AG04449 (cell line): ENCODE results near the gene CRADD.

ENCODE experiments used
- CTCF ChIA-PET: fragments of 350-600 bp; formaldehyde crosslinking; extraction: SDS; loops from one replicate; lab custom pipeline; 2021; ENCODE audit warnings: antibody characterized with exemption; lab: Yijun Ruan, JAX
- POLR2A ChIA-PET: fragments of 400-600, 350-600 bp; formaldehyde crosslinking; extraction: SDS; loops from one replicate; lab custom pipeline; 2020; ENCODE audit warnings: antibody characterized with exemption, inconsistent platforms; lab: Yijun Ruan, JAX
- DNase-seq: peaks from one replicate; pipeline ENCODE4 v3.0.0-alpha.2; 2010; ENCODE audit warnings: low read depth, low spot score
- H3K4me3 ChIP-seq: 2 replicates; pipeline ENCODE4 v1.5.1; 2011; ENCODE audit warnings: low read depth, mild to moderate bottlenecking, control low read depth, low read length
- TF ChIP-seq, protein P1 (sequence below): IDR thresholded peaks from one replicate; pipeline ENCODE4 v1.5.1; 2011; ENCODE audit warnings: mild to moderate bottlenecking, moderate library complexity, low read length, control low read depth, inconsistent platforms; ENCODE audit not compliant: insufficient read depth; ENCODE audit errors: missing control alignments

CRADD gene

DNA sequence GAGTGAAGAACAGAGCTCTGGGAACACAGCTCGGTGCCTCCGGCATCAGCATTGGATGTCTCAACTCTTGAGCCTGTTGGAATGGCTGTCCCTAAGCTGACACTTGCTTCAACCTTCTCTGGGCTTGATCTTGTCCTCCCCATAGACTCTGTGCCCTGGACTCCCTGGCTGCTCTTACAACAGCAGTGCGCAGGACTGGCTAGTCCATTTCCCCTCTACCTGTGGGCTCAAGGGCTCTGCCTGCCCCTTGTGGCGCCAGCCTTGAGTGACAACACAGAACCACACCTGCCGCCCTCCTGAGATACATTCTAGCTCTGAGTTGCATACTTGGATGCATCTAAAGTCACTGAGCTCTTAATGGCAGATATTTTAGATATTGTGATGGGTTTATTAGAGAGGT is 6.2 kb downstream of the CRADD start:
- POLR2A ChIA-PET, result no interaction called here
- TF ChIP-seq, protein P1, sequence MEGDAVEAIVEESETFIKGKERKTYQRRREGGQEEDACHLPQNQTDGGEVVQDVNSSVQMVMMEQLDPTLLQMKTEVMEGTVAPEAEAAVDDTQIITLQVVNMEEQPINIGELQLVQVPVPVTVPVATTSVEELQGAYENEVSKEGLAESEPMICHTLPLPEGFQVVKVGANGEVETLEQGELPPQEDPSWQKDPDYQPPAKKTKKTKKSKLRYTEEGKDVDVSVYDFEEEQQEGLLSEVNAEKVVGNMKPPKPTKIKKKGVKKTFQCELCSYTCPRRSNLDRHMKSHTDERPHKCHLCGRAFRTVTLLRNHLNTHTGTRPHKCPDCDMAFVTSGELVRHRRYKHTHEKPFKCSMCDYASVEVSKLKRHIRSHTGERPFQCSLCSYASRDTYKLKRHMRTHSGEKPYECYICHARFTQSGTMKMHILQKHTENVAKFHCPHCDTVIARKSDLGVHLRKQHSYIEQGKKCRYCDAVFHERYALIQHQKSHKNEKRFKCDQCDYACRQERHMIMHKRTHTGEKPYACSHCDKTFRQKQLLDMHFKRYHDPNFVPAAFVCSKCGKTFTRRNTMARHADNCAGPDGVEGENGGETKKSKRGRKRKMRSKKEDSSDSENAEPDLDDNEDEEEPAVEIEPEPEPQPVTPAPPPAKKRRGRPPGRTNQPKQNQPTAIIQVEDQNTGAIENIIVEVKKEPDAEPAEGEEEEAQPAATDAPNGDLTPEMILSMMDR, result no peak
- CTCF ChIA-PET, result no interaction called here
- H3K4me3 ChIP-seq, result no peak overlapping the region
- DNase-seq, result no peak

DNA sequence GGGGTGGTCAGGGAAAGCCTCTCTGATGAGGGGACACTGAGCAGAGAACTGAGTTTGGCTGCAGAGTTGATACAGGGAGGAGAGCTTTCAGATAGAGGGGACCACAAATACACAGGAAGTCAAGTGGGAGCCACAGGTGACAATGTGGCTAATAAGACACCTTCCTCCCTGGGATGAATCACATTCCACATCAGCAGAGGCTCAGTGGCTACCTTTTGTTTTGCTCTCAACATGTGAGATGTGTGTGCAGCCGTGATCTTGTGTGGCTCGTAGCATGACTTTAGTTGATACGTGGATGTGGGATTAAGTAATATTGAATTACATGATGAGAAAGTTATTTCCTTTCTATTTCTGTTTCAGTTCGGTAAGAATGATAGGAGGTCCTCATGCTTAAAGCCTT is 7.5 kb downstream of the CRADD start:
- POLR2A ChIA-PET, result no interaction called here
- CTCF ChIA-PET, result no interaction called here
- no peak overlapping the region for H3K4me3 ChIP-seq
- TF ChIP-seq, protein P1, result no peak
- no peak for DNase-seq

DNA sequence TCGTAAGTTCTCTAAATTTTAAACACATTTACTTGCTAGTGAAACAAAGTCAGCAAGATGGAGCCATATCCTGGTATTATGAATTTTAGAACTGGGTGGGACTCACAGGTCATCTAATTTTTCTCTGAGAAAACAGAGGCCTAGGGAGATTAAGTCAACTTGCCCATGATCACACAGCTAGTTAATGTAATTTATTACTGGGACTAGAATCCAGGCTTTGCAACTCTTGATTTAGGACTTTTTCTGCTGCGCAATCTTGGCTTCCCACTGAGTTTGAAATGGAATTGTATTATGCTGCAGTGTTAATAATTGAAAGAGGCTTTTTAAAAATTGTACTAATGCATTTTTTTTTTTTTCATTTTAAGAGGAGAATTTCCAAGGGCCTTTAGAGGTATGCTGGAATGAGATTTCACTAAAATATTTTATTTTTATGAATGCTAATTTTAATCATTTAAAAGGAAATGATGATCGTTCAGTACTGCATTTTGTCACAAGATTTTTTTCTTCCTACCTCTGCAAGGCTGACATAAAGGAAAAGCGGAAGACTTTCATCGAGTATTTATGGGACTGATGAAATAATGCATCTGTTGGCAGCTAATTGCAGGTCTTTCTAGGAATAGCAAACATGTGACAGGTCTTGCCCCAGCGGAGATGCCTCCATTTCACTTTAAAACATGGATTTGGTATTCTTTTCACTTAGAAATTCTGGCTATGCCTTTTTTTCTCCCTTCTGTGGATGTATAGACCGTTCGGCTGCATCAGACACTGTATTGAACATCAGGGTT is 9.6 kb downstream of the CRADD start:
- CTCF ChIA-PET, result no interaction called here
- no peak overlapping the region for H3K4me3 ChIP-seq
- POLR2A ChIA-PET, result no interaction called here
- no peak for DNase-seq
- TF ChIP-seq, protein P1, result no peak

DNA sequence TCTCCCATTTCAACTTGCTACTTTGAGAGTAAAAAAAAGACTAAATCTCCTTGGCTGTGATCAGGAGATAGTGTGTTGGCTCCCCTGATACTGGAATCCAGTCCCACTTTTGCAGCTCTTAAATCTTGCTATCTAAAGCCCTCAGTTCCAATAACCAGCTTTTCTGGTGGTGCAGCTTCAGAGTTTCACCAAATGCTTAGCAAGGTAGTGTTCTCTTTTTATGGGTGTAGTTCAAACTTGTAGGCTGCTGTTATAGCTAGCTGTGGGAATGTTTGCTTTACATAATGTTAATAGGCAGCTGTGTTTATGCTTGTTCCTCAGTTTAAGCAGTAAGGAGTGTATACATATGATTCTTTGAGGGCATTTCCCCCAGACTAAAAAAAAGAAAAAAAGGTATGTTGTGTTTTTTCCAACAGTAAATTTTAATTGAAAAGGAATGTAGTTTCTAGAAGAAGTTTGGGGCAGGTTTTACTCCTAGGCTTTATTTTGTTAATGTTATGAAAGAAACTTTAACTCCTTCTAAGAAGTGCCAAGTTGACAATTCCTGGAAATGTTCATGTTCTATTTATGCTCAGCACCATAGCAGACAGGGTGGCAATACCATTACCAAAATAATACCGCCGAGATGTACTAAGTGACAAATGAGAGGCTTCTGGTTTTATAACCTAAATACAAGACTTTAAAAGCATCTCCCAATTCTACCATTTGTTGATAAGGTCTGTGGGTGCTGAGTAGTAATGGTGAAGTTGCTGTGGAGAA is 12.1 kb downstream of the CRADD start:
- ChIA-PET CTCF (interaction anchor here (1.4 to 1.8 kb wide), 2 partner anchors 413 kb away, joined by 4 to 5 read pairs; no protein-coding TSS in a partner anchor), POLR2A (no interaction called here)
- DNase-seq, result no peak
- TF ChIP-seq, protein P1, result no peak
- no peak overlapping the region for H3K4me3 ChIP-seq

- ChIA-PET CTCF (no interaction called here), POLR2A (no interaction called here)
- TF ChIP-seq, protein P1, result no peak
- no peak overlapping the region for H3K4me3 ChIP-seq
- DNase-seq, result no peak
Observed at GRCh38 chr12:93696462-93696861, 19.3 kb downstream of the CRADD start.

- CTCF ChIA-PET, result interaction anchor here (1.0 to 1.5 kb wide), 3 partner anchors 12 to 43 kb away, joined by 3 to 6 read pairs (median 4); no protein-coding TSS in a partner anchor
- TF ChIP-seq, protein P1, result no peak
- no peak overlapping the region for H3K4me3 ChIP-seq
- POLR2A ChIA-PET, result interaction anchor here (0.8 kb wide), 1 partner anchor 54 kb away, joined by 3 read pairs; no protein-coding TSS in a partner anchor
- no peak for DNase-seq
Observed at GRCh38 chr12:93698307-93699092, 21.3 kb downstream of the CRADD start.
